K562 (cell line): ENCODE results near the gene TOM1L1. TPM values are rescaled to one million over a fixed set of nuclear protein-coding genes. Genes with fewer than 3 reads are reported as not detected.

Experiments
- ATAC-seq: fragments of 200-7000 bp; cut with Tn5 transposase; 3 replicates; pipeline ENCODE4 v1.9.1; 2020; ENCODE audit warnings: moderate library complexity
- BruUV-seq: library from RNA; stranded (reverse); fragments of 400-500 nt; replicated peaks from 2 replicates; lab custom pipeline; 2021; lab: Mats Ljungman, UMichigan
- CTCF ChIA-PET: fragments of 300-600 bp; formaldehyde crosslinking; extraction: SDS; loops from one replicate; lab custom pipeline; 2021; ENCODE audit warnings: low intra/inter-chr PET ratio; lab: Yijun Ruan, JAX
- POLR2A ChIA-PET: fragments of 300-600, 350-650 bp; sonication (Branson Sonifier 250); formaldehyde crosslinking; extraction: SDS; loops from one replicate; lab custom pipeline; 2021; ENCODE audit warnings: antibody characterized with exemption, inconsistent platforms; lab: Yijun Ruan, JAX
- DNase-seq, 4 experiments: peaks; one replicate each; pipeline versions ENCODE4 v3.0.0 to v3.0.0-alpha.2; 2011 to 2018; ENCODE audit warnings: low spot score in 3 of 4, mixed read lengths in 3 of 4; ENCODE audit errors: extremely low read depth in 1 of 4
- FAIRE-seq: peaks from 2 replicates; lab custom pipeline; 2011; peaks lifted over from hg19 to GRCh38; lab: Jason Lieb, UNC
- H2AFZ ChIP-seq: 2 replicates; pipeline ENCODE4 v1.6.0; 2011; ENCODE audit warnings: low read depth, low read length, control low read depth, inconsistent platforms
- H3K27ac ChIP-seq: fragments of 200-600 bp; 3 replicates; pipeline ENCODE4 v1.8.0; 2011; ENCODE audit warnings: low read depth, mild to moderate bottlenecking, control low read depth, inconsistent platforms, low read length, moderate library complexity, mixed read lengths; ENCODE audit errors: extremely low read depth
- H3K27me3 ChIP-seq, 2 experiments: fragments of 300-600 bp in 1 of 2; 2 replicates in 1 of 2; 3 replicates in 1 of 2; pipeline versions ENCODE4 v1.6.0 to v1.8.0; 2011; ENCODE audit warnings: inconsistent platforms in 2 of 2, low read length in 2 of 2, mild to moderate bottlenecking in 1 of 2, mixed read lengths in 1 of 2, moderate library complexity in 1 of 2; ENCODE audit not compliant: control insufficient read depth in 2 of 2, insufficient read depth in 2 of 2
- H3K36me3 ChIP-seq: fragments of 300-600 bp; 3 replicates; pipeline ENCODE4 v1.8.0; 2011; ENCODE audit warnings: mild to moderate bottlenecking, low read length, inconsistent platforms; ENCODE audit not compliant: control insufficient read depth, insufficient read depth
- H3K4me1 ChIP-seq, 2 experiments: fragments of 200-600 bp in 1 of 2; replicated peaks in 1 of 2; 2 replicates in 1 of 2; 3 replicates in 1 of 2; pipeline versions ENCODE4 v1.5.1 to v1.8.0; 2011; ENCODE audit warnings: inconsistent platforms in 2 of 2, low read length in 2 of 2, mild to moderate bottlenecking in 1 of 2, mixed read lengths in 1 of 2, moderate library complexity in 1 of 2; ENCODE audit not compliant: control insufficient read depth in 2 of 2, insufficient read depth in 2 of 2
- H3K4me2 ChIP-seq: 2 replicates; pipeline ENCODE4 v1.6.1; 2011; ENCODE audit warnings: low read length, control low read depth, inconsistent platforms, mixed read lengths; ENCODE audit not compliant: insufficient read depth
- H3K4me3 ChIP-seq: fragments of 200-600 bp; sonication (generic), shearing (Covaris generic); 2 replicates; pipeline ENCODE4 v1.5.1; 2016; ENCODE audit warnings: control low read depth, inconsistent platforms
- H3K79me2 ChIP-seq: fragments of 200-600 bp; 3 replicates; pipeline ENCODE4 v1.8.0; 2011; ENCODE audit warnings: low read length, inconsistent platforms; ENCODE audit not compliant: control insufficient read depth, insufficient read depth
- H3K9ac ChIP-seq, 2 experiments: 2 replicates each; pipeline versions ENCODE4 v1.6.0 to v1.6.1; 2011; ENCODE audit warnings: low read depth in 2 of 2, low read length in 2 of 2, control low read depth in 1 of 2, inconsistent platforms in 1 of 2, mild to moderate bottlenecking in 1 of 2, mixed read lengths in 1 of 2; ENCODE audit not compliant: insufficient read depth in 1 of 2
- H3K9me1 ChIP-seq: one replicate; pipeline ENCODE4 v1.6.0; 2011; ENCODE audit warnings: inconsistent platforms, mild to moderate bottlenecking, low read length, moderate library complexity; ENCODE audit not compliant: control insufficient read depth, insufficient read depth
- H3K9me3 ChIP-seq: replicated peaks from 2 replicates; pipeline ENCODE4 v1.5.1; 2011; ENCODE audit warnings: low read depth, low read length, inconsistent platforms; ENCODE audit not compliant: control insufficient read depth, insufficient read depth
- H4K20me1 ChIP-seq: replicated peaks from 2 replicates; pipeline ENCODE4 v1.6.1; 2011; ENCODE audit warnings: low read length, inconsistent platforms, mixed read lengths; ENCODE audit not compliant: control insufficient read depth, insufficient read depth
- C11orf30 ChIP-seq: fragments of 450-650 bp; IDR thresholded peaks from 2 replicates; pipeline ENCODE4 v1.6.1; 2016; ENCODE audit warnings: low read depth, mild to moderate bottlenecking
- DPF2 ChIP-seq: fragments of 450-650 bp; IDR thresholded peaks from 2 replicates; pipeline ENCODE4 v1.6.1; 2016
- ELF4 ChIP-seq: fragments of 450-650 bp; formaldehyde crosslinking; IDR thresholded peaks from 2 replicates; pipeline ENCODE4 v1.4.0; 2022; ENCODE audit warnings: missing genetic modification characterization
- LEF1 ChIP-seq: fragments of 450-650 bp; IDR thresholded peaks from 2 replicates; pipeline ENCODE4 v1.6.1; 2016; ENCODE audit warnings: mild to moderate bottlenecking
- MEIS2 ChIP-seq: fragments of 450-650 bp; IDR thresholded peaks from 2 replicates; pipeline ENCODE4 v1.6.1; 2014; ENCODE audit warnings: mild to moderate bottlenecking; ENCODE audit not compliant: partially characterized antibody
- NFE2 ChIP-seq: IDR thresholded peaks from 2 replicates; pipeline ENCODE4 v1.6.1; 2014; ENCODE audit warnings: antibody characterized with exemption, low read depth
- SMARCA4 ChIP-seq: fragments of 450-650 bp; IDR thresholded peaks from 2 replicates; pipeline ENCODE4 v1.6.1; 2016
- TEAD1 ChIP-seq, 2 experiments: fragments of 450-650 bp in 1 of 2; sonication (generic) in 1 of 2; formaldehyde crosslinking; IDR thresholded peaks; 2 replicates each; pipeline versions ENCODE4 v1.4.0 to v1.8.0; 2020 to 2022; ENCODE audit warnings: mild to moderate bottlenecking in 2 of 2, missing genetic modification reagents in 1 of 2
- WGBS: fragments of 100-300 bp; shearing (Covaris generic); methylation state at CpG from one replicate; pipeline ENCODE4 v1.1.6; 2016; ENCODE audit warnings: low coverage, mixed read lengths; ENCODE audit not compliant: insufficient coverage; ENCODE audit errors: missing lambda C conversion rate; 5-methylcytosine and 5-hydroxymethylcytosine counted together
- in situ Hi-C: fragments of 300-500 bp; cut with MboI; formaldehyde crosslinking; loops from 4 replicates; pipeline ENCODE4 v1.15.0; 2018; ENCODE audit warnings: inconsistent platforms, mixed read lengths
- intact Hi-C: fragments of 100-400 bp; cut with micrococcal nuclease; formaldehyde crosslinking; loops from 2 replicates; pipeline ENCODE4 v1.14.2; 2022
- polyA plus RNA-seq, 8 experiments: library from polyadenylated mRNA; depleted of rRNA in 4 of 8; stranded (reverse) in 5 of 8; unstranded in 3 of 8; fragments of >200 nt; fragmentation: Nextera tagmentation in 2 of 8; fragmentation: Illumina TruSeq in 1 of 8; extraction: Ambion mirVana in 2 of 8; extraction: Trizol in 1 of 8; gene quantifications; 2 replicates each; pipeline versions ENCODE4 v1.2.1 to v1.2.3, GENCODE V29; 2011 to 2014; ENCODE audit warnings: inconsistent platforms in 1 of 8, missing spikeins in 1 of 8
- total RNA-seq, 7 experiments: library from RNA; depleted of rRNA in 6 of 7; stranded (reverse); fragments of >200 nt in 6 of 7; fragmentation: Illumina TruSeq in 2 of 7; extraction: Trizol in 2 of 7; gene quantifications; 2 replicates each; pipeline versions ENCODE4 v1.2.1 to v1.2.3, GENCODE V29; 2011 to 2021; ENCODE audit warnings: low replicate concordance in 1 of 7
- TF ChIP-seq, protein P1 (sequence below): IDR thresholded peaks from 2 replicates; pipeline ENCODE4 v1.6.1; 2012; ENCODE audit warnings: low read depth, low read length, improper control_type of control experiment, borderline replicate concordance
- TF ChIP-seq, protein P2 (sequence below): fragments of 250-450 bp; sonication (Bioruptor Pico); IDR thresholded peaks from 2 replicates; pipeline ENCODE4 v1.8.0; 2022; ENCODE audit warnings: inconsistent platforms, mild to moderate bottlenecking, moderate library complexity, borderline replicate concordance
- TF ChIP-seq, protein P3 (sequence below), 2 experiments: fragments of 450-650 bp; formaldehyde crosslinking in 1 of 2; IDR thresholded peaks; 2 replicates each; pipeline versions ENCODE4 v1.4.0 to v1.6.1; 2014 to 2020; ENCODE audit warnings: mild to moderate bottlenecking in 2 of 2, borderline replicate concordance in 1 of 2, low read depth in 1 of 2

TOM1L1 gene
- total and polyA plus RNA-seq, 9 of the 15 experiments (the other 6 are each of a cell fraction or from before 2014, with no cell fraction given): 21.3 to 74.3 (median 31.0) TPM

DNA sequence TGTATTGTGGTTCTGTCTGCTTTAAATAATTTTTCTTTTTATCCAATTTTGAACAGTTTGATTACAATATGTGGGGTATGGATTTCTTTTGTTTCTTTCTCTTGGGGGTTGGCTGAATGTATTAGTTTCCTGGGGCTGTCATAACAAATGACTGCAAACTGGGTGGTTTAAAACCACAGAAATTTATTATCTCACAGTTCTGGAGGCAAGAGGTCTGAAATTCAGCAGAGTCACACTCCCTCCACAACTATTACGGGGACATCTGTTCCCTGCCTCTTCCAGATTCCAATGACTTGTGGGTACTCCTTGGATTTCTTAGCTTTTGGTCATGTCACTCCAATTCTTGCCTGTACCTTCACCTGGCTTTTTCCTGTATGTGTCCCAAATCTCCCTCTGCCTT is 44.1 kb downstream of the TOM1L1 start:
- H3K27ac ChIP-seq: peak overlapping the region; percentile 57; the same call in 1 of the 3 replicates
- no peak overlapping the region for H3K9ac ChIP-seq
- CTCF ChIA-PET: no interaction called here
- no peaks in the 10 kb centered on the region for H3K79me2 ChIP-seq
- H2AFZ ChIP-seq: no peak overlapping the region
- H3K4me1 ChIP-seq: peaks cover 0 to 3% of the 10 kb centered on the region in 2 experiments; a peak in 3 of 5 replicates
- H3K4me3 ChIP-seq: no peak overlapping the region
- peak overlapping the region; percentile 16 for H3K4me2 ChIP-seq
- 17% methylated on average over 1 of the region's 1 CpG for WGBS
- DNase-seq (peak in 2 of 4 experiments; percentile 25 to 47), ATAC-seq (peak; percentile 89), FAIRE-seq (peak; percentile 71)
- H3K27me3 ChIP-seq: no peaks in the 10 kb centered on the region
- POLR2A ChIA-PET: no interaction called here
- no peaks in the 10 kb centered on the region for H3K9me1 ChIP-seq
- H3K36me3 ChIP-seq: peaks cover 6% of the 10 kb centered on the region; the same call in 2 of the 3 replicates
- in situ Hi-C loops (no loop called here), intact Hi-C loops (no loop called here)
- no peaks in the 10 kb centered on the region for H4K20me1 ChIP-seq
- no peaks in the 10 kb centered on the region for H3K9me3 ChIP-seq
- BruUV-seq: no TSS peak
- TF ChIP-seq, protein P1, sequence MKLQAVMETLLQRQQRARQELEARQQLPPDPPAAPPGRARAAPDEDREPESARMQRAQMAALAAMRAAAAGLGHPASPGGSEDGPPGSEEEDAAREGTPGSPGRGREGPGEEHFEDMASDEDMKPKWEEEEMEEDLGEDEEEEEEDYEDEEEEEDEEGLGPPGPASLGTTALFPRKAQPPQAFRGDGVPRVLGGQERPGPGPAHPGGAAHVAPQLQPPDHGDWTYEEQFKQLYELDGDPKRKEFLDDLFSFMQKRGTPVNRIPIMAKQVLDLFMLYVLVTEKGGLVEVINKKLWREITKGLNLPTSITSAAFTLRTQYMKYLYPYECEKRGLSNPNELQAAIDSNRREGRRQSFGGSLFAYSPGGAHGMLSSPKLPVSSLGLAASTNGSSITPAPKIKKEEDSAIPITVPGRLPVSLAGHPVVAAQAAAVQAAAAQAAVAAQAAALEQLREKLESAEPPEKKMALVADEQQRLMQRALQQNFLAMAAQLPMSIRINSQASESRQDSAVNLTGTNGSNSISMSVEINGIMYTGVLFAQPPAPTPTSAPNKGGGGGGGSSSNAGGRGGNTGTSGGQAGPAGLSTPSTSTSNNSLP: no peak
- TF ChIP-seq LEF1: 0 out of 2 replicates have a peak, but pooled peaks have one; percentile 32
- peak; percentile 29 for TF ChIP-seq MEIS2
- TF ChIP-seq DPF2: peak; percentile 40; the same call in 1 of the 2 replicates
- TF ChIP-seq, protein P2, sequence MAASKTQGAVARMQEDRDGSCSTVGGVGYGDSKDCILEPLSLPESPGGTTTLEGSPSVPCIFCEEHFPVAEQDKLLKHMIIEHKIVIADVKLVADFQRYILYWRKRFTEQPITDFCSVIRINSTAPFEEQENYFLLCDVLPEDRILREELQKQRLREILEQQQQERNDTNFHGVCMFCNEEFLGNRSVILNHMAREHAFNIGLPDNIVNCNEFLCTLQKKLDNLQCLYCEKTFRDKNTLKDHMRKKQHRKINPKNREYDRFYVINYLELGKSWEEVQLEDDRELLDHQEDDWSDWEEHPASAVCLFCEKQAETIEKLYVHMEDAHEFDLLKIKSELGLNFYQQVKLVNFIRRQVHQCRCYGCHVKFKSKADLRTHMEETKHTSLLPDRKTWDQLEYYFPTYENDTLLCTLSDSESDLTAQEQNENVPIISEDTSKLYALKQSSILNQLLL: no peak
- TF ChIP-seq NFE2: peak; percentile 69
- TF ChIP-seq C11orf30: peak; percentile 17; the same call in 1 of the 2 replicates
- TF ChIP-seq, protein P3, sequence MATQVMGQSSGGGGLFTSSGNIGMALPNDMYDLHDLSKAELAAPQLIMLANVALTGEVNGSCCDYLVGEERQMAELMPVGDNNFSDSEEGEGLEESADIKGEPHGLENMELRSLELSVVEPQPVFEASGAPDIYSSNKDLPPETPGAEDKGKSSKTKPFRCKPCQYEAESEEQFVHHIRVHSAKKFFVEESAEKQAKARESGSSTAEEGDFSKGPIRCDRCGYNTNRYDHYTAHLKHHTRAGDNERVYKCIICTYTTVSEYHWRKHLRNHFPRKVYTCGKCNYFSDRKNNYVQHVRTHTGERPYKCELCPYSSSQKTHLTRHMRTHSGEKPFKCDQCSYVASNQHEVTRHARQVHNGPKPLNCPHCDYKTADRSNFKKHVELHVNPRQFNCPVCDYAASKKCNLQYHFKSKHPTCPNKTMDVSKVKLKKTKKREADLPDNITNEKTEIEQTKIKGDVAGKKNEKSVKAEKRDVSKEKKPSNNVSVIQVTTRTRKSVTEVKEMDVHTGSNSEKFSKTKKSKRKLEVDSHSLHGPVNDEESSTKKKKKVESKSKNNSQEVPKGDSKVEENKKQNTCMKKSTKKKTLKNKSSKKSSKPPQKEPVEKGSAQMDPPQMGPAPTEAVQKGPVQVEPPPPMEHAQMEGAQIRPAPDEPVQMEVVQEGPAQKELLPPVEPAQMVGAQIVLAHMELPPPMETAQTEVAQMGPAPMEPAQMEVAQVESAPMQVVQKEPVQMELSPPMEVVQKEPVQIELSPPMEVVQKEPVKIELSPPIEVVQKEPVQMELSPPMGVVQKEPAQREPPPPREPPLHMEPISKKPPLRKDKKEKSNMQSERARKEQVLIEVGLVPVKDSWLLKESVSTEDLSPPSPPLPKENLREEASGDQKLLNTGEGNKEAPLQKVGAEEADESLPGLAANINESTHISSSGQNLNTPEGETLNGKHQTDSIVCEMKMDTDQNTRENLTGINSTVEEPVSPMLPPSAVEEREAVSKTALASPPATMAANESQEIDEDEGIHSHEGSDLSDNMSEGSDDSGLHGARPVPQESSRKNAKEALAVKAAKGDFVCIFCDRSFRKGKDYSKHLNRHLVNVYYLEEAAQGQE (IDR thresholded peaks at IDR 0.05; ENCODE audit: borderline replicate concordance): no peak
- TF ChIP-seq, protein P3 (CRISPR knock-in tag; IDR thresholded peaks at IDR 0.05; ENCODE audit: low read depth): no peak
- TF ChIP-seq ELF4: peak; percentile 30; the same call in 1 of the 2 replicates
- 0 out of 4 replicates have a peak, but pooled peaks of 1 of the 2 experiments have one; percentile 25 for TF ChIP-seq TEAD1 (CRISPR knock-in tag; IDR thresholded peaks at IDR 0.05)
- 0 out of 2 replicates have a peak, but pooled peaks have one; percentile 13 for TF ChIP-seq SMARCA4
